Endodermal cell (in vitro differentiated cells): ENCODE results near the gene SLFN5. TPM values are rescaled to one million over a fixed set of nuclear protein-coding genes. Genes with fewer than 3 reads are reported as not detected.
"Not testable (repeated sequence)": the region's sequence is repeated elsewhere in the genome, so short reads cannot be mapped to it uniquely, and the experiment has no call there.

Source experiments
- DNase-seq: peaks from one replicate; pipeline ENCODE4 v3.0.0-alpha.2; 2017
- H3K27ac ChIP-seq: 2 replicates; pipeline ENCODE4 v1.5.1; 2013; ENCODE audit warnings: mild to moderate bottlenecking, low read depth, low read length, moderate library complexity
- H3K27me3 ChIP-seq: 2 replicates; pipeline ENCODE4 v1.6.1; 2013; ENCODE audit warnings: mild to moderate bottlenecking, low read length, moderate library complexity; ENCODE audit not compliant: insufficient read depth, control insufficient read depth, poor library complexity, severe bottlenecking
- H3K36me3 ChIP-seq: 2 replicates; pipeline ENCODE4 v1.7.0; 2013; ENCODE audit warnings: mild to moderate bottlenecking, low read length, moderate library complexity; ENCODE audit not compliant: control insufficient read depth, insufficient read depth
- H3K4me1 ChIP-seq: one replicate; pipeline ENCODE4 v1.7.0; 2013; ENCODE audit warnings: low read length; ENCODE audit not compliant: control insufficient read depth, insufficient read depth
- H3K4me3 ChIP-seq: 2 replicates; pipeline ENCODE4 v1.5.1; 2013; ENCODE audit warnings: mild to moderate bottlenecking, low read length, moderate library complexity
- H3K9ac ChIP-seq: 2 replicates; pipeline ENCODE4 v1.6.1; 2013; ENCODE audit warnings: mild to moderate bottlenecking, low read length, moderate library complexity; ENCODE audit not compliant: poor library complexity, severe bottlenecking; ENCODE audit errors: extremely low read depth
- H3K9me3 ChIP-seq: 2 replicates; pipeline ENCODE4 v1.6.1; 2013; ENCODE audit warnings: mild to moderate bottlenecking, low read length, moderate library complexity; ENCODE audit not compliant: control insufficient read depth
- H3K27ac Mint-ChIP-seq: 2 replicates; pipeline ENCODE4 v1.8.0; 2020; ENCODE audit warnings: mixed read lengths
- H3K27me3 Mint-ChIP-seq: 2 replicates; pipeline ENCODE4 v1.8.0; 2021; ENCODE audit warnings: mild to moderate bottlenecking, mixed read lengths; ENCODE audit not compliant: insufficient read depth
- H3K36me3 Mint-ChIP-seq: 2 replicates; pipeline ENCODE4 v1.8.0; 2020; ENCODE audit warnings: low read depth, mixed read lengths
- H3K4me1 Mint-ChIP-seq: 2 replicates; pipeline ENCODE4 v1.8.0; 2020; ENCODE audit warnings: mixed read lengths
- H3K4me3 Mint-ChIP-seq: 2 replicates; pipeline ENCODE4 v1.8.0; 2020; ENCODE audit warnings: mild to moderate bottlenecking, moderate library complexity, mixed read lengths
- H3K9me3 Mint-ChIP-seq: 2 replicates; pipeline ENCODE4 v1.8.0; 2020; ENCODE audit warnings: mild to moderate bottlenecking, mixed read lengths
- WGBS, 2 experiments: methylation state at CpG; one replicate each; pipeline versions ENCODE4 v1.1.5 to v1.1.7; 2013; ENCODE audit warnings: missing lambda C conversion rate in 2 of 2, mixed read lengths in 1 of 2; ENCODE audit not compliant: insufficient coverage in 1 of 2, insufficient read length in 1 of 2; 5-methylcytosine and 5-hydroxymethylcytosine counted together
- total RNA-seq, 2 donors: library from RNA; stranded (reverse); fragmentation: NEBNext Ultra II Directional in 1 of 2; extraction: Animal tissue kit (Norgen Biotek cat#: 25700) in 1 of 2; gene quantifications; 2 replicates in 1 of 2; 3 replicates in 1 of 2; pipeline ENCODE4 v1.2.1, GENCODE V29; 2021
- TF ChIP-seq, protein P1 (sequence below): fragments of 200-600 bp; sonication (generic); conservative IDR thresholded peaks from 2 replicates; pipeline ENCODE4 v1.5.0; 2021; ENCODE audit warnings: antibody characterized with exemption, mild to moderate bottlenecking

Gene SLFN5
- total RNA-seq, 2 donors from 2014 or later, result 12.4 TPM

DNA sequence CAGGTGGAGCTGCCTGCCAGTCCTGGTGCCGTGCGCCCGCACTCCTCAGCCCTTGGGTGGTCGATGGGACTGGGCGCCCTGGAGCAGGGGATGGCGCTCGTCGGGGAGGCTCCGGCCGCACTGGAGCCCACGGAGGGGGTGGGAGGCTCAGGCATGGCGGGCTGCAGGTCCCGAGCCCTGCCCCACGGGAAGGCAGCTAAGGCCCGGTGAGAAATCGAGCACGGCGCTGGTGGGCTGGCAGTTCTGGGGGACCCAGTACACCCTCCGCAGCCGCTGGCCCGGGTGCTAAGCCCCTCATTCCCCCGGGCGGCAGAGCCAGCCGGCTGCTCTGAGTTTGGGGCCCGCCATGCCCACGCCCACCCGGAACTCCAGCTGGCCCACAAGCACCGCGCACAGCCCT lies 36.0 kb downstream of the SLFN5 start:
- 93 to 94% methylated on average over 6 to 29 of the region's 29 CpGs for WGBS, 2 experiments
- peaks cover 30% of the 10 kb centered on the region for H3K9me3 Mint-ChIP-seq
- H3K9me3 ChIP-seq, H3K4me1 Mint-ChIP-seq, H3K4me1 ChIP-seq, H3K4me3 ChIP-seq, H3K27me3 ChIP-seq, H3K27ac ChIP-seq, H3K36me3 ChIP-seq, H3K36me3 Mint-ChIP-seq, H3K27ac Mint-ChIP-seq, H3K4me3 Mint-ChIP-seq, H3K9ac ChIP-seq, DNase-seq: not testable (repeated sequence)
- H3K27me3 Mint-ChIP-seq, result peaks cover 17% of the 10 kb centered on the region

DNA sequence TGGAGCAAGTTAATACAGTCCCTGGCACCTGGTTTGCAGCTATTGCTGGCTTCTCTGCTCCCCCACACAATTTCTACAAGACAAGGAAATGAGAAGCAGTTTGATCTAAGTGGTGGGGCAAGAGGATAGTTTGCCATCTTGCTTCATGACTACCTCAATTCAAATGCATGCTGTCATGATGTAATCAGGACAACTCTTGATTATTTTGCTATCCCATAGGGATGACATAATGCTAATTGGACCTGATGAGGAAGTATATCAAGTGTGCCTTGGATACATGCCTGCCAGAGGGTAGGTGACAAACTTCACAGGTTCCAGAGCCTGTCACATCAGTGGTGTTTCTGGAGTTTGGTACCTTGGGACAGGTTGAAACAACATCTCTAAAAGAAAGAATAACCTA lies 40.9 kb downstream of the SLFN5 start:
- peaks cover 4% of the 10 kb centered on the region for H3K9me3 Mint-ChIP-seq
- Histone ChIP-seq H3K9ac (no peak overlapping the region), H3K27me3 (no peaks in the 10 kb centered on the region), H3K4me3 (no peak overlapping the region), H3K27ac (no peak overlapping the region), H3K36me3 (no peaks in the 10 kb centered on the region), H3K9me3 (no peaks in the 10 kb centered on the region), H3K4me1 (no peaks in the 10 kb centered on the region)
- no peak for DNase-seq
- H3K4me3 Mint-ChIP-seq, result no peak overlapping the region
- H3K27ac Mint-ChIP-seq, result no peak overlapping the region
- TF ChIP-seq, protein P1, sequence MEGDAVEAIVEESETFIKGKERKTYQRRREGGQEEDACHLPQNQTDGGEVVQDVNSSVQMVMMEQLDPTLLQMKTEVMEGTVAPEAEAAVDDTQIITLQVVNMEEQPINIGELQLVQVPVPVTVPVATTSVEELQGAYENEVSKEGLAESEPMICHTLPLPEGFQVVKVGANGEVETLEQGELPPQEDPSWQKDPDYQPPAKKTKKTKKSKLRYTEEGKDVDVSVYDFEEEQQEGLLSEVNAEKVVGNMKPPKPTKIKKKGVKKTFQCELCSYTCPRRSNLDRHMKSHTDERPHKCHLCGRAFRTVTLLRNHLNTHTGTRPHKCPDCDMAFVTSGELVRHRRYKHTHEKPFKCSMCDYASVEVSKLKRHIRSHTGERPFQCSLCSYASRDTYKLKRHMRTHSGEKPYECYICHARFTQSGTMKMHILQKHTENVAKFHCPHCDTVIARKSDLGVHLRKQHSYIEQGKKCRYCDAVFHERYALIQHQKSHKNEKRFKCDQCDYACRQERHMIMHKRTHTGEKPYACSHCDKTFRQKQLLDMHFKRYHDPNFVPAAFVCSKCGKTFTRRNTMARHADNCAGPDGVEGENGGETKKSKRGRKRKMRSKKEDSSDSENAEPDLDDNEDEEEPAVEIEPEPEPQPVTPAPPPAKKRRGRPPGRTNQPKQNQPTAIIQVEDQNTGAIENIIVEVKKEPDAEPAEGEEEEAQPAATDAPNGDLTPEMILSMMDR, result no peak
- peaks cover 13% of the 10 kb centered on the region for H3K27me3 Mint-ChIP-seq
- H3K36me3 Mint-ChIP-seq, result no peaks in the 10 kb centered on the region
- no peaks in the 10 kb centered on the region for H3K4me1 Mint-ChIP-seq

DNA sequence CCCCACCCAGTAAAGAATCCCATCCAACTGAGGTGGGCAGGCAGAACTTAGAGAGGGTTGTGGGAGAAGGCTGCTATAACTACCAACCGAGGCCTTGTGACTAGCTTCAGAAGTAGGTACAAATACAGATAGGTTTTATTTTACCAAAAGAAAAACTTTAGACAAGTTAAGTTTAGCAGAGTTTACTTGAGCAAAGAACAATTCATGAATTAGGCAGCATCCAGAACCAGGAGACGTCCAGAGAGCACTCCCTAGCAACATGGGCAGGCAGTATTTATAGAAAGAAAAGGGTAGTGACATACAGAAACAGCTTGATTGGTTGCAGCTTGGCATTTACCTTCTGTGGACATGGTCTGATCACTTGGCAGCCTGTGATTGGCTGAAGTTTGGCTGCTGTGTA lies 42.1 kb downstream of the SLFN5 start:
- Histone ChIP-seq H3K4me1 (no peaks in the 10 kb centered on the region), H3K27ac (no peak overlapping the region), H3K9me3 (no peaks in the 10 kb centered on the region), H3K36me3 (no peaks in the 10 kb centered on the region), H3K4me3 (no peak overlapping the region), H3K27me3 (no peaks in the 10 kb centered on the region), H3K9ac (no peak overlapping the region)
- 88% methylated on average over 2 of the region's 2 CpGs for WGBS, 2 experiments
- TF ChIP-seq, protein P1, result no peak
- Mint-ChIP-seq H3K4me3 (no peak overlapping the region), H3K27ac (no peak overlapping the region), H3K4me1 (no peaks in the 10 kb centered on the region), H3K36me3 (no peaks in the 10 kb centered on the region), H3K9me3 (peaks cover 1% of the 10 kb centered on the region), H3K27me3 (peaks cover 23% of the 10 kb centered on the region)
- DNase-seq, result no peak

DNA sequence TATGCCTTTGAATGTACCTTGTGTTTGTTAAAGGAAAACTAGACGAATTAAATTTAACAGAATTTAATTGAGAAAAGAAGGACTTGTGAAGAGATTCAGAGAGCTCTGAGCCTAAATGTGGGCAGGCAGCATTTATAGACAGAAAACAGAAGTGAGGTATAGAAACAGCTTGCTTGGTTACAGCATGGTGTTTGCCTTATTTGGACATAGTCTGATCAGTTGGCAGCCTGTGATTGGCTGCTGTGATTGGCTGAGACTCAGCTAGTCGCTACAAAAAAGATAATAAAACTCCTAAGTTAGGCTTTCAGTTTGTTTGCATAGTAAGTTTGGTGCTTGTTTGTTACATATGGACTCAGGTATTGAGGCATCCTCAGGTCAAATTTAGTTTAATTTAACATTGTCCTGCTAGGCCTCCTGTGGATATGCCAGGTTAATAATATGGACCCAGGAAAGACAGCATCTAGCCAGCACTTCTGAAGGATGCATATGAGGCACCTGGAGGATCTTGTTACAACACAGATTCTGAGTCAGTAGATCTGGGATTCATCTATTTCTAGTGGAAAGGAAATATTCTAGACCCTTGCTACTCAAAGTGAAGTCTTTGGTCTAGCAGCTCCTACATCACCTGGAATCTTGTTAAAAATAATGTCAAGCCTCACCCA lies 43.4 kb downstream of the SLFN5 start:
- TF ChIP-seq, protein P1, result no peak
- Histone ChIP-seq H3K27ac (no peak overlapping the region), H3K4me3 (no peak overlapping the region), H3K9ac (no peak overlapping the region), H3K9me3 (no peaks in the 10 kb centered on the region), H3K36me3 (no peaks in the 10 kb centered on the region), H3K27me3 (no peaks in the 10 kb centered on the region), H3K4me1 (no peaks in the 10 kb centered on the region)
- Mint-ChIP-seq H3K27me3 (peaks cover 27% of the 10 kb centered on the region), H3K9me3 (peaks cover 1% of the 10 kb centered on the region), H3K36me3 (no peaks in the 10 kb centered on the region), H3K4me3 (no peak overlapping the region), H3K4me1 (no peaks in the 10 kb centered on the region), H3K27ac (no peak overlapping the region)
- no peak for DNase-seq
- WGBS, 2 experiments, result 88 to 90% methylated on average over 2 of the region's 2 CpGs
